IMR-90 (cell line): ENCODE data around the gene BCL2L1. TPM values are rescaled to one million over a fixed set of nuclear protein-coding genes. Genes with fewer than 3 reads are reported as not detected.

ENCODE experiments used
- ATAC-seq: fragments of 200-7000 bp; cut with Tn5 transposase; 2 replicates; pipeline ENCODE4 v1.9.1; 2020; ENCODE audit warnings: low read depth, mild to moderate bottlenecking, moderate library complexity
- BruUV-seq: library from RNA; stranded (reverse); fragments of 400-500 nt; replicated peaks from 2 replicates; lab custom pipeline; 2021; lab: Mats Ljungman, UMichigan
- CTCF ChIA-PET: fragments of 300-600 bp; formaldehyde crosslinking; extraction: SDS; loops from one replicate; lab custom pipeline; 2021; ENCODE audit warnings: antibody characterized with exemption; lab: Yijun Ruan, JAX
- POLR2A ChIA-PET: fragments of 300-600 bp; sonication (Branson Sonifier 250); formaldehyde crosslinking; loops from one replicate; lab custom pipeline; 2022; ENCODE audit warnings: antibody characterized with exemption; ENCODE audit not compliant: unreplicated experiment; lab: Charles Lee
- DNase-seq: peaks from one replicate; pipeline ENCODE4 v3.0.0; 2013
- H2AFZ ChIP-seq: replicated peaks from 2 replicates; pipeline ENCODE3; 2013; ENCODE audit warnings: low read length, mild to moderate bottlenecking; ENCODE audit not compliant: poor library complexity
- H2AK5ac ChIP-seq: 2 replicates; pipeline ENCODE4 v1.6.1; 2013; ENCODE audit warnings: low read depth, low read length, inconsistent platforms
- H2AK9ac ChIP-seq: replicated peaks from 2 replicates; pipeline ENCODE3; 2013; ENCODE audit warnings: mild to moderate bottlenecking, low read depth, low read length, moderate library complexity; ENCODE audit not compliant: poor library complexity
- H2BK120ac ChIP-seq: 2 replicates; pipeline ENCODE4 v1.6.1; 2013; ENCODE audit warnings: low read depth, low read length, inconsistent platforms
- H2BK15ac ChIP-seq: 3 replicates; pipeline ENCODE4 v1.6.1; 2013; ENCODE audit warnings: low read depth, low read length, inconsistent platforms
- H2BK20ac ChIP-seq: 2 replicates; pipeline ENCODE4 v1.6.1; 2013; ENCODE audit warnings: low read depth, mild to moderate bottlenecking, inconsistent platforms, low read length, moderate library complexity
- H2BK5ac ChIP-seq: 2 replicates; pipeline ENCODE4 v1.6.1; 2013; ENCODE audit warnings: mild to moderate bottlenecking, low read depth, low read length, inconsistent platforms; ENCODE audit not compliant: poor library complexity, severe bottlenecking
- H3K14ac ChIP-seq: replicated peaks from 2 replicates; pipeline ENCODE4 v1.6.1; 2013; ENCODE audit warnings: low read depth, low read length, inconsistent platforms
- H3K18ac ChIP-seq: 2 replicates; pipeline ENCODE4 v1.6.1; 2013; ENCODE audit warnings: low read depth, low read length, control low read depth
- H3K23ac ChIP-seq: 2 replicates; pipeline ENCODE4 v1.6.1; 2013; ENCODE audit warnings: low read depth, low read length, inconsistent platforms
- H3K27ac ChIP-seq: 2 replicates; pipeline ENCODE4 v1.5.1; 2013; ENCODE audit warnings: mild to moderate bottlenecking, control low read depth, low read length; ENCODE audit not compliant: insufficient read depth
- H3K27me3 ChIP-seq: 2 replicates; pipeline ENCODE4 v1.6.1; 2013; ENCODE audit warnings: low read length; ENCODE audit not compliant: control insufficient read depth, insufficient read depth
- H3K36me3 ChIP-seq: 2 replicates; pipeline ENCODE4 v1.6.1; 2013; ENCODE audit warnings: low read length, mixed read lengths; ENCODE audit not compliant: control insufficient read depth, insufficient read depth
- H3K4ac ChIP-seq: 2 replicates; pipeline ENCODE4 v1.6.1; 2013; ENCODE audit warnings: low read depth, low read length, inconsistent platforms
- H3K4me1 ChIP-seq: 2 replicates; pipeline ENCODE4 v1.6.1; 2013; ENCODE audit warnings: low read length, mixed read lengths; ENCODE audit not compliant: control insufficient read depth, insufficient read depth
- H3K4me2 ChIP-seq: 2 replicates; pipeline ENCODE4 v1.6.1; 2013; ENCODE audit warnings: low read depth, mild to moderate bottlenecking, control low read depth, low read length, moderate library complexity
- H3K4me3 ChIP-seq: 2 replicates; pipeline ENCODE4 v1.5.1; 2013; ENCODE audit warnings: low read depth, mild to moderate bottlenecking, control low read depth, low read length, moderate library complexity; ENCODE audit not compliant: insufficient read depth
- H3K56ac ChIP-seq: 2 replicates; pipeline ENCODE4 v1.6.1; 2013; ENCODE audit warnings: low read length, inconsistent platforms; ENCODE audit not compliant: insufficient read depth; ENCODE audit errors: extremely low read depth
- H3K79me1 ChIP-seq, 2 experiments: 2 replicates each; pipeline ENCODE4 v1.6.1; 2013; ENCODE audit warnings: low read length in 2 of 2, inconsistent platforms in 1 of 2, low read depth in 1 of 2
- H3K9ac ChIP-seq: 2 replicates; pipeline ENCODE4 v1.6.1; 2013; ENCODE audit warnings: low read depth, low read length, control low read depth
- H3K9me1 ChIP-seq: 2 replicates; pipeline ENCODE4 v1.6.1; 2013; ENCODE audit warnings: low read length, inconsistent platforms; ENCODE audit not compliant: insufficient read depth
- H3K9me3 ChIP-seq: 2 replicates; pipeline ENCODE4 v1.6.1; 2013; ENCODE audit warnings: low read length; ENCODE audit not compliant: control insufficient read depth, insufficient read depth
- H4K20me1 ChIP-seq: 2 replicates; pipeline ENCODE4 v1.6.1; 2013; ENCODE audit warnings: low read length, inconsistent platforms; ENCODE audit not compliant: insufficient read depth
- H4K5ac ChIP-seq: 2 replicates; pipeline ENCODE4 v1.6.1; 2013; ENCODE audit warnings: mild to moderate bottlenecking, low read depth, low read length, control low read depth
- H4K8ac ChIP-seq, 2 experiments: 2 replicates each; pipeline ENCODE4 v1.6.1; 2013; ENCODE audit warnings: low read depth in 2 of 2, low read length in 2 of 2, control low read depth in 1 of 2, inconsistent platforms in 1 of 2
- H4K91ac ChIP-seq: 2 replicates; pipeline ENCODE4 v1.6.1; 2013; ENCODE audit warnings: low read depth, low read length, inconsistent platforms; ENCODE audit not compliant: insufficient read depth
- CEBPB ChIP-seq: IDR thresholded peaks from 2 replicates; pipeline ENCODE4 v1.6.1; 2012; ENCODE audit warnings: low read depth, low read length, improper control_type of control experiment
- CTCF ChIP-seq: conservative IDR thresholded peaks from 2 replicates; pipeline ENCODE4 v1.5.1; 2012; ENCODE audit warnings: mild to moderate bottlenecking, low read depth, low read length, improper control_type of control experiment
- FOS ChIP-seq: fragments of 150-350 bp; IDR thresholded peaks from 2 replicates; pipeline ENCODE4 v1.6.1; 2016; ENCODE audit warnings: low read depth, low read length
- MAZ ChIP-seq: IDR thresholded peaks from 2 replicates; pipeline ENCODE4 v1.6.1; 2012; ENCODE audit warnings: low read depth, mild to moderate bottlenecking, low read length, improper control_type of control experiment, moderate library complexity, borderline replicate concordance
- MXI1 ChIP-seq: IDR thresholded peaks from 2 replicates; pipeline ENCODE4 v1.6.1; 2012; ENCODE audit warnings: low read depth, mild to moderate bottlenecking, low read length, moderate library complexity, borderline replicate concordance
- NFE2L2 ChIP-seq: fragments of 150-350 bp; IDR thresholded peaks from 2 replicates; pipeline ENCODE4 v1.6.1; 2016; ENCODE audit warnings: low read depth, mild to moderate bottlenecking, low read length
- POLR2A ChIP-seq: IDR thresholded peaks from 2 replicates; pipeline ENCODE4 v1.6.1; 2012; ENCODE audit warnings: mild to moderate bottlenecking, low read depth, low read length
- RCOR1 ChIP-seq: IDR thresholded peaks from 2 replicates; pipeline ENCODE4 v1.6.1; 2012; ENCODE audit warnings: mild to moderate bottlenecking, low read length, improper control_type of control experiment; ENCODE audit not compliant: insufficient replicate concordance
- WGBS, 2 experiments: methylation state at CpG; one replicate each; pipeline versions ENCODE4 v1.1.5 to v1.1.7; 2013; ENCODE audit warnings: missing lambda C conversion rate in 2 of 2; ENCODE audit not compliant: insufficient read length in 1 of 2; ENCODE audit errors: extremely low coverage in 2 of 2; 5-methylcytosine and 5-hydroxymethylcytosine counted together
- dilution Hi-C: fragments of 300-500 bp; cut with HindIII; formaldehyde crosslinking; loops from one replicate; pipeline ENCODE4 v1.14.3; 2018; ENCODE audit warnings: low sequenced_read_pairs; ENCODE audit not compliant: unreplicated experiment
- in situ Hi-C: fragments of 300-500 bp; cut with MboI; formaldehyde crosslinking; loops from 3 replicates; pipeline ENCODE4 v1.14.3; 2019; ENCODE audit warnings: low sequenced_read_pairs, inconsistent platforms, mixed read lengths
- intact Hi-C: fragments of 100-400 bp; cut with micrococcal nuclease; formaldehyde crosslinking; loops from 2 replicates; pipeline ENCODE4 v1.10.0; 2022
- polyA plus RNA-seq, 3 experiments: library from polyadenylated mRNA; depleted of rRNA; stranded (reverse); fragments of >200 nt; gene quantifications; 2 replicates each; pipeline ENCODE4 v1.2.3, GENCODE V29; 2012; ENCODE audit warnings: low replicate concordance in 1 of 3
- total RNA-seq: library from RNA; depleted of rRNA; stranded (reverse); fragments of >200 nt; gene quantifications from 2 replicates; pipeline ENCODE4 v1.2.3, GENCODE V29; 2012

BCL2L1 gene
- total and polyA plus RNA-seq, 2 of the 4 experiments (the other 2 are of a cell fraction) = 40.2 to 41.9 TPM

GRCh38 chr20:31738729-31739549, 16.3 kb upstream of the BCL2L1 start, which contains the start of gene TPX2:
Gene TPX2 (plus strand): TSS chr20:31739290. CDS start chr20:31757477, 18,187 bp downstream.
- H3K4ac ChIP-seq = peak within 1 kb of the TSS; percentile 89
- ChIA-PET POLR2A (no interaction called here), CTCF (interaction anchor here (0.9 kb wide), 1 partner anchor 9 kb away, joined by 4 read pairs; no protein-coding TSS in a partner anchor)
- H3K9me1 ChIP-seq = no peaks in the 10 kb centered on the region
- peak within 1 kb of the TSS; percentile 97 for H3K56ac ChIP-seq
- WGBS, 2 experiments = 0% methylated on average over 9 of the region's 54 CpGs; no CpG with 5 or more reads in 1 of the 2 experiments
- peak within 1 kb of the TSS; percentile 71 for H3K4me3 ChIP-seq
- H2AK9ac ChIP-seq = peak within 1 kb of the TSS; percentile 96
- intact Hi-C loops (no loop called here), in situ Hi-C loops (no loop called here), dilution Hi-C loops (no loop called here)
- H2BK5ac ChIP-seq = peak within 1 kb of the TSS; percentile 87
- H3K14ac ChIP-seq = peak within 1 kb of the TSS; percentile 96
- ATAC-seq (peak; percentile 99), DNase-seq (peak; percentile 96)
- peak within 1 kb of the TSS; percentile 20 for H2AK5ac ChIP-seq
- peak within 1 kb of the TSS; percentile 85 for H3K9ac ChIP-seq
- BruUV-seq = no TSS peak
- H3K23ac ChIP-seq = peak within 1 kb of the TSS; percentile 91
- peak within 1 kb of the TSS; percentile 69 for H2BK120ac ChIP-seq
- no peaks in the 10 kb centered on the region for H4K20me1 ChIP-seq
- H3K9me3 ChIP-seq = no peaks in the 10 kb centered on the region
- H4K8ac ChIP-seq = peak within 1 kb of the TSS; percentile 96 to 99
- H3K4me2 ChIP-seq = peak within 1 kb of the TSS; percentile 96
- TF ChIP-seq POLR2A = peak; percentile 73
- TF ChIP-seq CEBPB = peak; percentile 47; the same call in 1 of the 2 replicates
- TF ChIP-seq MAZ = no peak; the same call in 1 of the 2 replicates
- no peak for TF ChIP-seq NFE2L2
- no peak for TF ChIP-seq RCOR1
- peak; percentile 24; the same call in 1 of the 2 replicates for TF ChIP-seq FOS
- 0 out of 2 replicates have a peak, but pooled peaks have one; percentile 17 for TF ChIP-seq CTCF
- peak; percentile 92 for TF ChIP-seq MXI1
- no peaks in the 10 kb centered on the region for H3K36me3 ChIP-seq
- peak within 1 kb of the TSS; percentile 75 for H3K27ac ChIP-seq
- peak within 1 kb of the TSS; percentile 79 for H3K18ac ChIP-seq
- H2BK20ac ChIP-seq = 0 out of 2 replicates have a peak within 1 kb of the TSS, but pooled peaks have one; percentile 16
- H2AFZ ChIP-seq = peak within 1 kb of the TSS; percentile 96
- peaks cover 7 to 15% of the 10 kb centered on the region in 2 experiments; a peak in 3 of 4 replicates for H3K79me1 ChIP-seq
- H4K5ac ChIP-seq = peak within 1 kb of the TSS; percentile 78
- peaks cover 3% of the 10 kb centered on the region; the same call in 1 of the 2 replicates for H3K4me1 ChIP-seq
- no peaks in the 10 kb centered on the region for H3K27me3 ChIP-seq
- peak within 1 kb of the TSS; percentile 61; the same call in 1 of the 3 replicates for H2BK15ac ChIP-seq
- peak within 1 kb of the TSS; percentile 93 for H4K91ac ChIP-seq
